Smooth muscle cell (in vitro differentiated cells): ENCODE results near the gene IGSF11. TPM values are rescaled to one million over a fixed set of nuclear protein-coding genes. Genes with fewer than 3 reads are reported as not detected.

Experiments
- DNase-seq: peaks from one replicate; lab custom pipeline; 2025; ENCODE audit not compliant: unreplicated experiment; lab: John Stamatoyannopoulos, UW
- H2AFZ ChIP-seq: fragments of 200-600 bp; sonication (generic); 2 replicates; pipeline ENCODE4 v1.6.0; 2016; ENCODE audit warnings: antibody characterized with exemption, low read depth, mild to moderate bottlenecking
- H3F3A ChIP-seq: fragments of 200-600 bp; sonication (generic); 2 replicates; pipeline ENCODE4 v1.6.0; 2017; ENCODE audit warnings: antibody characterized with exemption, low read depth
- H3K27ac ChIP-seq: fragments of 200-600 bp; sonication (generic); 2 replicates; pipeline ENCODE4 v1.5.1; 2016; ENCODE audit warnings: low read depth, mild to moderate bottlenecking
- H3K27me3 ChIP-seq: fragments of 200-600 bp; sonication (generic); 2 replicates; pipeline ENCODE4 v1.6.1; 2016; ENCODE audit warnings: low read depth, mild to moderate bottlenecking
- H3K36me3 ChIP-seq: fragments of 200-600 bp; sonication (generic); 2 replicates; pipeline ENCODE4 v1.5.1; 2016; ENCODE audit warnings: low read depth
- H3K4me1 ChIP-seq: fragments of 200-600 bp; sonication (generic); 2 replicates; pipeline ENCODE4 v1.5.1; 2016; ENCODE audit warnings: low read depth
- H3K4me2 ChIP-seq: fragments of 200-600 bp; sonication (generic); 2 replicates; pipeline ENCODE4 v1.6.0; 2016; ENCODE audit warnings: mild to moderate bottlenecking
- H3K4me3 ChIP-seq: fragments of 200-600 bp; sonication (generic); 2 replicates; pipeline ENCODE4 v1.5.1; 2016; ENCODE audit warnings: mild to moderate bottlenecking
- H3K79me2 ChIP-seq: fragments of 200-600 bp; sonication (generic); 2 replicates; pipeline ENCODE4 v1.6.0; 2016; ENCODE audit warnings: low read depth, mild to moderate bottlenecking
- H3K9ac ChIP-seq: fragments of 200-600 bp; sonication (generic); 2 replicates; pipeline ENCODE4 v1.6.0; 2016; ENCODE audit warnings: low read depth
- H3K9me3 ChIP-seq: fragments of 200-600 bp; sonication (generic); replicated peaks from 2 replicates; pipeline ENCODE4 v1.5.1; 2016; ENCODE audit warnings: low read depth
- H4K20me1 ChIP-seq: fragments of 200-600 bp; sonication (generic); 2 replicates; pipeline ENCODE4 v1.6.0; 2016; ENCODE audit warnings: low read depth
- whole genome bisulfite sequencing: methylation state at CpG from one replicate; pipeline ENCODE4 v1.1.7; 2016; ENCODE audit warnings: low lambda C conversion rate; 5-methylcytosine and 5-hydroxymethylcytosine counted together
- polyA plus RNA-seq: library from polyadenylated mRNA; unstranded; fragments of >200 nt; fragmentation: Nextera tagmentation; extraction: Ambion mirVana; gene quantifications from 2 replicates; pipeline ENCODE4 v1.2.1, GENCODE V29; 2016
- total RNA-seq: library from RNA; depleted of rRNA; stranded (reverse); fragments of >200 nt; gene quantifications from 2 replicates; pipeline ENCODE4 v1.2.3, GENCODE V29; 2014
- TF ChIP-seq, protein P1 (sequence below): fragments of 200-600 bp; sonication (generic); IDR thresholded peaks from 2 replicates; pipeline ENCODE4 v1.5.1; 2017; ENCODE audit warnings: borderline replicate concordance, mild to moderate bottlenecking, antibody characterized with exemption; ENCODE audit not compliant: insufficient read depth, poor library complexity, severe bottlenecking

The IGSF11 gene
- total and polyA plus RNA-seq, 2 experiments from 2014 or later: not detected

DNA sequence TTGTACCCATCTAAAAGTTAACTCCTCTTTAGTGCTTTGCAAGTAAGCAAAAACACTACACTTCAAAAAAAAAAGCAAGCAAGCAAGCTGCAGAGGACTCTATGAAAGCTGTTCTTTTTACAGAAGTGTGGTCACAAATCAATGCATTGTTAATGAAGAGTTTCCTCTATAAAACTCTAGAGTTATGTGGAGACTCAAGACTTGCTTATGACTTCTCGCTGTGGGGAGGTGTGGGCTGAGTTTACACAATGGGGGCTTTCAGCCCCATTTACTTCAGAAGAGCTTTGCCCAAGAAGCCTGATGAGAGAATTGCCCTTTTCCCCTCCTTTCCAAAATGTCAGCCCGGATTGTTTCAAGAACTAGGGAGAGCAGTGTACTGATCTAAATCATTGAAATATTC, 144.4 kb downstream of the IGSF11 start:
- Histone ChIP-seq H3K27ac (no peak overlapping the region), H4K20me1 (no peaks in the 10 kb centered on the region), H3K9me3 (no peaks in the 10 kb centered on the region), H3F3A (no peaks in the 10 kb centered on the region), H3K9ac (no peak overlapping the region), H3K27me3 (peaks cover 19% of the 10 kb centered on the region), H3K4me3 (no peak overlapping the region), H3K79me2 (no peaks in the 10 kb centered on the region), H3K36me3 (no peaks in the 10 kb centered on the region), H3K4me1 (no peaks in the 10 kb centered on the region), H2AFZ (no peak overlapping the region), H3K4me2 (no peak overlapping the region)
- TF ChIP-seq, protein P1, sequence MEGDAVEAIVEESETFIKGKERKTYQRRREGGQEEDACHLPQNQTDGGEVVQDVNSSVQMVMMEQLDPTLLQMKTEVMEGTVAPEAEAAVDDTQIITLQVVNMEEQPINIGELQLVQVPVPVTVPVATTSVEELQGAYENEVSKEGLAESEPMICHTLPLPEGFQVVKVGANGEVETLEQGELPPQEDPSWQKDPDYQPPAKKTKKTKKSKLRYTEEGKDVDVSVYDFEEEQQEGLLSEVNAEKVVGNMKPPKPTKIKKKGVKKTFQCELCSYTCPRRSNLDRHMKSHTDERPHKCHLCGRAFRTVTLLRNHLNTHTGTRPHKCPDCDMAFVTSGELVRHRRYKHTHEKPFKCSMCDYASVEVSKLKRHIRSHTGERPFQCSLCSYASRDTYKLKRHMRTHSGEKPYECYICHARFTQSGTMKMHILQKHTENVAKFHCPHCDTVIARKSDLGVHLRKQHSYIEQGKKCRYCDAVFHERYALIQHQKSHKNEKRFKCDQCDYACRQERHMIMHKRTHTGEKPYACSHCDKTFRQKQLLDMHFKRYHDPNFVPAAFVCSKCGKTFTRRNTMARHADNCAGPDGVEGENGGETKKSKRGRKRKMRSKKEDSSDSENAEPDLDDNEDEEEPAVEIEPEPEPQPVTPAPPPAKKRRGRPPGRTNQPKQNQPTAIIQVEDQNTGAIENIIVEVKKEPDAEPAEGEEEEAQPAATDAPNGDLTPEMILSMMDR: no peak
- DNase-seq: no peak
- WGBS: 63% methylated on average over 2 of the region's 2 CpGs

- H3K79me2 ChIP-seq: no peaks in the 10 kb centered on the region
- no peaks in the 10 kb centered on the region for H3F3A ChIP-seq
- H3K4me1 ChIP-seq: no peaks in the 10 kb centered on the region
- H3K27me3 ChIP-seq: peaks cover 21% of the 10 kb centered on the region
- DNase-seq: no peak
- no peak overlapping the region for H3K4me2 ChIP-seq
- H4K20me1 ChIP-seq: no peaks in the 10 kb centered on the region
- H3K27ac ChIP-seq: no peak overlapping the region
- no peak overlapping the region for H3K9ac ChIP-seq
- H2AFZ ChIP-seq: no peak overlapping the region
- H3K4me3 ChIP-seq: no peak overlapping the region
- no peaks in the 10 kb centered on the region for H3K9me3 ChIP-seq
- TF ChIP-seq, protein P1: no peak
- H3K36me3 ChIP-seq: no peaks in the 10 kb centered on the region
Observed at GRCh38 chr3:118889691-118890090, 145.0 kb downstream of the IGSF11 start.

GRCh38 chr3:118886708-118887107, 147.9 kb downstream of the IGSF11 start:
- no peaks in the 10 kb centered on the region for H3F3A ChIP-seq
- no peaks in the 10 kb centered on the region for H3K9me3 ChIP-seq
- WGBS: 89% methylated on average over 3 of the region's 3 CpGs
- no peak overlapping the region for H2AFZ ChIP-seq
- no peak overlapping the region for H3K4me2 ChIP-seq
- H3K9ac ChIP-seq: no peak overlapping the region
- H3K27ac ChIP-seq: no peak overlapping the region
- H3K27me3 ChIP-seq: peaks cover 27% of the 10 kb centered on the region
- H4K20me1 ChIP-seq: no peaks in the 10 kb centered on the region
- DNase-seq: no peak
- no peaks in the 10 kb centered on the region for H3K36me3 ChIP-seq
- TF ChIP-seq, protein P1: no peak
- H3K4me1 ChIP-seq: no peaks in the 10 kb centered on the region
- H3K79me2 ChIP-seq: no peaks in the 10 kb centered on the region
- H3K4me3 ChIP-seq: no peak overlapping the region

- Histone ChIP-seq H3K27ac (no peak overlapping the region), H3K4me1 (no peaks in the 10 kb centered on the region), H3K9me3 (no peaks in the 10 kb centered on the region), H3K9ac (no peak overlapping the region), H4K20me1 (no peaks in the 10 kb centered on the region), H3K4me2 (peak overlapping the region; percentile 72), H3K79me2 (no peaks in the 10 kb centered on the region), H3K4me3 (no peak overlapping the region), H3K27me3 (peaks cover 45% of the 10 kb centered on the region), H3K36me3 (no peaks in the 10 kb centered on the region), H2AFZ (no peak overlapping the region), H3F3A (no peaks in the 10 kb centered on the region)
- TF ChIP-seq, protein P1: peak; percentile 87
- 9% methylated on average over 3 of the region's 3 CpGs for WGBS
- peak; percentile 2 for DNase-seq
Observed at GRCh38 chr3:118884748-118885206, 149.9 kb downstream of the IGSF11 start.
